Trophoblast cell (in vitro differentiated cells and primary cell): ENCODE data around the gene ACSL6.

Source experiments
- DNase-seq, 2 donors: peaks; one replicate each; pipeline ENCODE4 v3.0.0-alpha.2; 2016
- H2AFZ ChIP-seq: 2 replicates; pipeline ENCODE4 v1.6.1; 2013; ENCODE audit warnings: low read length, moderate library complexity, mild to moderate bottlenecking; ENCODE audit not compliant: insufficient read depth, poor library complexity
- H2AK5ac ChIP-seq: 2 replicates; pipeline ENCODE4 v1.6.1; 2013; ENCODE audit warnings: mild to moderate bottlenecking, low read length
- H2BK120ac ChIP-seq: 2 replicates; pipeline ENCODE4 v1.6.1; 2013; ENCODE audit warnings: low read length, mild to moderate bottlenecking, moderate library complexity; ENCODE audit not compliant: insufficient read depth, poor library complexity
- H2BK12ac ChIP-seq: 2 replicates; pipeline ENCODE4 v1.6.1; 2013; ENCODE audit warnings: mild to moderate bottlenecking, low read length, moderate library complexity
- H2BK5ac ChIP-seq: 2 replicates; pipeline ENCODE4 v1.6.1; 2013; ENCODE audit warnings: low read length, low read depth, moderate library complexity, mild to moderate bottlenecking; ENCODE audit not compliant: poor library complexity
- H3K14ac ChIP-seq: 2 replicates; pipeline ENCODE4 v1.6.1; 2013; ENCODE audit warnings: mild to moderate bottlenecking, low read length
- H3K18ac ChIP-seq: 2 replicates; pipeline ENCODE4 v1.6.1; 2013; ENCODE audit warnings: mild to moderate bottlenecking, low read length
- H3K23ac ChIP-seq: 2 replicates; pipeline ENCODE4 v1.6.1; 2013; ENCODE audit warnings: low read length
- H3K27ac ChIP-seq: 2 replicates; pipeline ENCODE4 v1.5.1; 2013; ENCODE audit warnings: low read depth, mild to moderate bottlenecking, inconsistent platforms, low read length, moderate library complexity
- H3K27me3 ChIP-seq: 2 replicates; pipeline ENCODE4 v1.6.1; 2013; ENCODE audit warnings: inconsistent platforms, mild to moderate bottlenecking, low read length, moderate library complexity; ENCODE audit not compliant: insufficient read depth
- H3K36me3 ChIP-seq, 2 experiments: 1 replicate in 1 of 2; 2 replicates in 1 of 2; pipeline ENCODE4 v1.6.1; 2013; ENCODE audit warnings: low read length in 2 of 2, mild to moderate bottlenecking in 2 of 2, moderate library complexity in 1 of 2; ENCODE audit not compliant: insufficient read depth in 2 of 2, control insufficient read depth in 1 of 2
- H3K4ac ChIP-seq: 2 replicates; pipeline ENCODE4 v1.6.1; 2013; ENCODE audit warnings: low read depth, mild to moderate bottlenecking, low read length, moderate library complexity
- H3K4me1 ChIP-seq, 2 experiments: 1 replicate in 1 of 2; 2 replicates in 1 of 2; pipeline ENCODE4 v1.6.1; 2013; ENCODE audit warnings: low read length in 2 of 2, mild to moderate bottlenecking in 2 of 2, moderate library complexity in 1 of 2; ENCODE audit not compliant: insufficient read depth in 2 of 2, control insufficient read depth in 1 of 2
- H3K4me2 ChIP-seq: 2 replicates; pipeline ENCODE4 v1.6.1; 2013; ENCODE audit warnings: inconsistent platforms, mild to moderate bottlenecking, low read length, moderate library complexity
- H3K4me3 ChIP-seq: 2 replicates; pipeline ENCODE4 v1.5.1; 2013; ENCODE audit warnings: mild to moderate bottlenecking, low read depth, low read length, inconsistent platforms
- H3K79me1 ChIP-seq: one replicate; pipeline ENCODE4 v1.6.1; 2013; ENCODE audit warnings: low read length
- H3K79me2 ChIP-seq: 2 replicates; pipeline ENCODE4 v1.6.1; 2013; ENCODE audit warnings: low read length, mild to moderate bottlenecking; ENCODE audit not compliant: control insufficient read depth, insufficient read depth, poor library complexity
- H3K9ac ChIP-seq: 2 replicates; pipeline ENCODE4 v1.6.1; 2013; ENCODE audit warnings: mild to moderate bottlenecking, low read length
- H3K9me3 ChIP-seq: 2 replicates; pipeline ENCODE4 v1.6.1; 2013; ENCODE audit warnings: low read depth, mild to moderate bottlenecking, control low read depth, inconsistent platforms, low read length; ENCODE audit not compliant: insufficient read depth
- H4K12ac ChIP-seq: 2 replicates; pipeline ENCODE4 v1.6.1; 2013; ENCODE audit warnings: low read depth, mild to moderate bottlenecking, low read length, moderate library complexity
- H4K8ac ChIP-seq: 2 replicates; pipeline ENCODE4 v1.6.1; 2013; ENCODE audit warnings: low read depth, mild to moderate bottlenecking, low read length, moderate library complexity
- H4K91ac ChIP-seq: one replicate; pipeline ENCODE4 v1.6.1; 2013; ENCODE audit warnings: low read depth, mild to moderate bottlenecking, low read length, moderate library complexity
- WGBS: extraction: QIAGEN DNeasy Blood & Tissue Kit; methylation state at CpG from one replicate; pipeline ENCODE4 v1.1.7; 2013; ENCODE audit warnings: missing lambda C conversion rate; ENCODE audit not compliant: insufficient read length, insufficient coverage; ENCODE audit errors: extremely low coverage; 5-methylcytosine and 5-hydroxymethylcytosine counted together

The ACSL6 gene

GRCh38 chr5:131974016-131974415, 37.4 kb downstream of the ACSL6 start:
- H3K79me1 ChIP-seq: no peaks in the 10 kb centered on the region
- H3K4me3 ChIP-seq: no peak overlapping the region
- H3K23ac ChIP-seq: no peak overlapping the region
- H2AFZ ChIP-seq: no peak overlapping the region
- H4K12ac ChIP-seq: no peak overlapping the region
- H3K4ac ChIP-seq: no peak overlapping the region
- no peak overlapping the region for H4K8ac ChIP-seq
- H3K4me1 ChIP-seq: no peaks in the 10 kb centered on the region
- no peak overlapping the region for H3K18ac ChIP-seq
- no peak overlapping the region for H4K91ac ChIP-seq
- no CpG with 5 or more reads among the region's 1 CpG for WGBS
- no peak overlapping the region for H3K9ac ChIP-seq
- no peaks in the 10 kb centered on the region for H3K9me3 ChIP-seq
- H2BK120ac ChIP-seq: no peak overlapping the region
- no peaks in the 10 kb centered on the region for H3K79me2 ChIP-seq
- H3K4me2 ChIP-seq: no peak overlapping the region
- H3K14ac ChIP-seq: no peak overlapping the region
- DNase-seq: peak; percentile 86 to 97
- H2BK5ac ChIP-seq: no peak overlapping the region
- H3K27ac ChIP-seq: no peak overlapping the region
- H2AK5ac ChIP-seq: no peak overlapping the region
- H3K27me3 ChIP-seq: no peaks in the 10 kb centered on the region
- no peak overlapping the region for H2BK12ac ChIP-seq
- H3K36me3 ChIP-seq: no peaks in the 10 kb centered on the region

GRCh38 chr5:131973089-131973712, 38.3 kb downstream of the ACSL6 start:
- Histone ChIP-seq H2BK5ac (no peak overlapping the region), H3K79me2 (no peaks in the 10 kb centered on the region), H3K4me2 (no peak overlapping the region), H2BK120ac (no peak overlapping the region), H3K9ac (no peak overlapping the region), H3K27ac (no peak overlapping the region), H3K18ac (no peak overlapping the region), H3K36me3 (no peaks in the 10 kb centered on the region), H4K8ac (no peak overlapping the region), H2AK5ac (no peak overlapping the region), H2AFZ (no peak overlapping the region), H3K4me1 (no peaks in the 10 kb centered on the region), H2BK12ac (no peak overlapping the region), H3K4ac (no peak overlapping the region), H3K27me3 (no peaks in the 10 kb centered on the region), H4K91ac (no peak overlapping the region), H3K4me3 (no peak overlapping the region), H3K14ac (no peak overlapping the region), H4K12ac (no peak overlapping the region), H3K79me1 (no peaks in the 10 kb centered on the region), H3K23ac (no peak overlapping the region), H3K9me3 (no peaks in the 10 kb centered on the region)
- no CpG with 5 or more reads among the region's 9 CpGs for WGBS
- DNase-seq: no peak

DNA sequence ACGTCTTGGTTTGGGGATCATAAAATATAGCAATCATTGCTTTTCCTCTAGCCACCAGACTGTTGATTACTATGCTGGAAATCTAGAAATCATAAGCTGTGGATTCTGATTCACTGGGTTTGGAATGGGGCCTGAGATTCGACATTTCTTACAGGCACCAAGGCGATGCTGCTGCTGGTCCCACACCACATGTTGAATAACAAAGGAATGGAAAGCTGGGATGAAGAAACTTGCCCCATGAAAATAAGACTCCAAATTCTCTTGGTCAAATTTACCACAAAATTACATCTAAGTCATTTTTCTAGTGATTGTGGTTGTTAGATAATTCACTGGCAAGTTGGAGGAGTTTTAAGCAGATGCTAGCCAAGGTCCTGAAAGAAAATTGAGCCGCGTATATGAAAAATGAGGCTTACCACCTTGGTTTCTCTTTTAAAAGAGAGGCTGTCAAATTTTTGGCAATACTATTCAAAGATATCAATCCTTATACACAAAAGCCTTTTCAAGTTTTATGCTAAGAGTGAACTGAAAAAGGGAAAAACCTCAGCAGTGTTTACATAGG, 43.0 kb downstream of the ACSL6 start:
- DNase-seq: no peak
- H3K79me2 ChIP-seq: no peaks in the 10 kb centered on the region
- H3K4me1 ChIP-seq: no peaks in the 10 kb centered on the region
- H3K27ac ChIP-seq: no peak overlapping the region
- no peak overlapping the region for H4K12ac ChIP-seq
- H2BK12ac ChIP-seq: no peak overlapping the region
- H3K14ac ChIP-seq: no peak overlapping the region
- no peak overlapping the region for H3K23ac ChIP-seq
- H3K9me3 ChIP-seq: no peaks in the 10 kb centered on the region
- H3K9ac ChIP-seq: no peak overlapping the region
- no peak overlapping the region for H2BK5ac ChIP-seq
- H2AK5ac ChIP-seq: no peak overlapping the region
- H3K4me2 ChIP-seq: no peak overlapping the region
- H3K18ac ChIP-seq: no peak overlapping the region
- H3K4me3 ChIP-seq: no peak overlapping the region
- WGBS: no CpG with 5 or more reads among the region's 5 CpGs
- H3K79me1 ChIP-seq: no peaks in the 10 kb centered on the region
- H3K4ac ChIP-seq: no peak overlapping the region
- H3K27me3 ChIP-seq: no peaks in the 10 kb centered on the region
- no peak overlapping the region for H2AFZ ChIP-seq
- no peak overlapping the region for H4K8ac ChIP-seq
- no peak overlapping the region for H2BK120ac ChIP-seq
- no peaks in the 10 kb centered on the region for H3K36me3 ChIP-seq
- H4K91ac ChIP-seq: no peak overlapping the region

DNA sequence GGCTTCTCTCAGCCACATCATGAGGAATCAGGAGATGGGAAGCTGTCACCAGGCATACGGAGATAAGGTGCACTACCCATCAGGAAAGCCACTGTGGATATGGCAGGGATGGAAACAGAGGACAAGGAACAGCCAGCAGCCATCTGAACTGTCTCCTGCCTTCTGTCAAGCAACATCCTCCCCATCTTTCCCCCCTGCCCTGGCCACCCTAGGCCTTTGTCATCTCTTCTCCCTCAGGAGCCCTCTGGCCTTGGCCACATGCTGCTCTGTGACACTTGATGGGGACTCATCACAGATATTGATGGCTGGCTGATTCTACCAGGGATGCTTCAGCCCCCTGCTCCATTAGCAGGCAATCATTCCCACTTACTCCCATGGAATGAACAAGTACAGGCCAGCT, 44.9 kb downstream of the ACSL6 start:
- no peaks in the 10 kb centered on the region for H3K27me3 ChIP-seq
- H3K4me3 ChIP-seq: no peak overlapping the region
- H3K4me1 ChIP-seq: no peaks in the 10 kb centered on the region
- no peak for DNase-seq
- WGBS: no CpG with 5 or more reads among the region's 1 CpG
- no peak overlapping the region for H4K91ac ChIP-seq
- no peak overlapping the region for H3K18ac ChIP-seq
- no peak overlapping the region for H3K4me2 ChIP-seq
- H2AK5ac ChIP-seq: no peak overlapping the region
- no peak overlapping the region for H2BK5ac ChIP-seq
- H4K8ac ChIP-seq: no peak overlapping the region
- H3K23ac ChIP-seq: no peak overlapping the region
- no peak overlapping the region for H2BK120ac ChIP-seq
- no peak overlapping the region for H4K12ac ChIP-seq
- no peak overlapping the region for H2BK12ac ChIP-seq
- H2AFZ ChIP-seq: no peak overlapping the region
- no peak overlapping the region for H3K27ac ChIP-seq
- H3K36me3 ChIP-seq: no peaks in the 10 kb centered on the region
- H3K9ac ChIP-seq: no peak overlapping the region
- H3K79me1 ChIP-seq: no peaks in the 10 kb centered on the region
- H3K79me2 ChIP-seq: no peaks in the 10 kb centered on the region
- no peaks in the 10 kb centered on the region for H3K9me3 ChIP-seq
- H3K4ac ChIP-seq: no peak overlapping the region
- no peak overlapping the region for H3K14ac ChIP-seq
